Measurements from ENCODE around the gene DCTN5.
"Not testable (repeated sequence)": the region's sequence is repeated elsewhere in the genome, so short reads cannot be mapped to it uniquely, and the experiment has no call there.

DCTN5 gene

DNA sequence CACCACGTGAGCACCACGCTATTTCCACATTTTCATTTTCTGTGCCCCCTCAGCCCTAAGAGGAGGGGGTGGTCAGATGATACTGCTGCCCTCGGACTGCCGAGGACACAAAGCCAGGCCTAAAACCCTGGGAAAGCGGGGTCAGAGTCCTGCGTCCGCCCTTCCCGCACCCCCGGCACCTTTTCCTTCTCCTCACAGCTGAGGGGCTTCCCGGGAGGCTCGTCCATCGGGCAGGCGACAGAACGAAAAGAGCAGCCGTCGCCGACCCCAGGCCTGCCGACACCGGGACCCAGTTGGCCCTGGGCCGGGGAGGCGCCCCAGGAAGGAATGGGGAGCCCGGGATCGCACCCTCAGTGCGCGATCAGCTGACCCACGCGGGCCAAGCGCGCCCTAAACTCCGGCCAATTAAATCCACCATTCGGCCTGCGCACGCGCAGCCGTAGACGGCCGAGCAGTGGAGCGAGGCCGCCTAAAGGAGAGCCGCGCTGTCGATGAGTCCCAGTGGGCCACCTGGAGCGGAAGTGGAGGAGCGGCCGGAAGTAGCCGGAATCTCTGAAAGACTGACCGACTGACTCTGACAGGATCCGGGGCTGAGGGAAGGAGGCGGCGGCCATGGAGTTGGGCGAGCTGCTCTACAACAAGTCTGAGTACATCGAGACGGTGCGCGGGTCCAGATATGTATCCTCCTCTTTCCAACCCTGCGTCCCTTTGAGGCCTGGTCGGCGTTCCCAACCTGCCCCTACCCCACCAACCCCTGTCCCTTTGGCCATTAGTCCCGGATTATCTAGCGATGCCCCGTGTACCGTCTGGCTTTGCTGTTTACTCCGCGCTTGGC, at the start of gene DCTN5, which contains the start of gene PALB2:
TSS of gene DCTN5 (plus strand) at position 536 of the 835 bp plus-strand sequence. CDS start at position 613, 77 bp downstream.
TSS of gene PALB2 (minus strand) at position 380 of the 835 bp plus-strand sequence. CDS start at position 227, 153 bp downstream.
- H3K9ac ChIP-seq (ENCODE audit: low read depth, low read length) = peak within 1 kb of the TSS; percentile 94
- no peaks in the 10 kb centered on the region for H3K27me3 ChIP-seq (ENCODE audit: control insufficient read depth, insufficient read depth, low read length)
- peaks cover 57% of the 10 kb centered on the region for H3K36me3 ChIP-seq (ENCODE audit: control insufficient read depth, insufficient read depth, low read length)
- peak within 1 kb of the TSS; percentile 96 for H3K4me3 ChIP-seq (ENCODE audit: low read depth, low read length)
- no peaks in the 10 kb centered on the region for H3K9me3 ChIP-seq (ENCODE audit: control insufficient read depth, insufficient read depth, low read length)
- H3K27ac ChIP-seq (ENCODE audit: low read depth, low read length) = peak within 1 kb of the TSS; percentile 92
- H3K4me1 ChIP-seq (ENCODE audit: control insufficient read depth, insufficient read depth, low read length) = peaks cover 6% of the 10 kb centered on the region; the same call in 1 of the 2 replicates

DNA sequence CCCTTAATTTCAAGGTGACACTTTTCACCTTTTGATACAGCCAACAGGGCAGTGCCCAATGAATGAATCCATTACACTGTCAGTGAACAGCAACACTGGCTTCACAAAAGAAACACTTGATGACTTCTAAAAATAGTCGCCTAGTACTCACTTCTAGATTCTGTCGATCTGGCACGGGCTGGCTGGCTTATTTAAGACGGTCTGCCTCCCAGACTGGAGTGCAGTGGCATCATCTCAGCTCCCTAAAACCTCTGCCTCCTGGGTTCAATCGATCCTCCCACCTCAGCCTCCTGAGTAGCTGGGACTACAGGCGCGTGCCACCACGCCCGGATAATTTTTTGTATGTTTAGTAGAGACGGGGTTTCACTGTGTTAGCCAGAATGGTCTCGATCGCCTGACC, 47.1 kb upstream of the DCTN5 start:
- peaks cover 16% of the 10 kb centered on the region for H3K4me1 ChIP-seq (ENCODE audit: control insufficient read depth, insufficient read depth, low read length)
- H3K9ac ChIP-seq (ENCODE audit: low read depth, low read length) = no peak overlapping the region
- no peaks in the 10 kb centered on the region for H3K27me3 ChIP-seq (ENCODE audit: control insufficient read depth, insufficient read depth, low read length)
- 0 out of 2 replicates have a peak overlapping the region, but pooled peaks have one; percentile 100 for H3K4me3 ChIP-seq (ENCODE audit: low read depth, low read length)
- no peaks in the 10 kb centered on the region for H3K9me3 ChIP-seq (ENCODE audit: control insufficient read depth, insufficient read depth, low read length)
- H3K27ac ChIP-seq (ENCODE audit: low read depth, low read length) = no peak overlapping the region
- H3K36me3 ChIP-seq (ENCODE audit: control insufficient read depth, insufficient read depth, low read length) = peaks cover 48% of the 10 kb centered on the region

DNA sequence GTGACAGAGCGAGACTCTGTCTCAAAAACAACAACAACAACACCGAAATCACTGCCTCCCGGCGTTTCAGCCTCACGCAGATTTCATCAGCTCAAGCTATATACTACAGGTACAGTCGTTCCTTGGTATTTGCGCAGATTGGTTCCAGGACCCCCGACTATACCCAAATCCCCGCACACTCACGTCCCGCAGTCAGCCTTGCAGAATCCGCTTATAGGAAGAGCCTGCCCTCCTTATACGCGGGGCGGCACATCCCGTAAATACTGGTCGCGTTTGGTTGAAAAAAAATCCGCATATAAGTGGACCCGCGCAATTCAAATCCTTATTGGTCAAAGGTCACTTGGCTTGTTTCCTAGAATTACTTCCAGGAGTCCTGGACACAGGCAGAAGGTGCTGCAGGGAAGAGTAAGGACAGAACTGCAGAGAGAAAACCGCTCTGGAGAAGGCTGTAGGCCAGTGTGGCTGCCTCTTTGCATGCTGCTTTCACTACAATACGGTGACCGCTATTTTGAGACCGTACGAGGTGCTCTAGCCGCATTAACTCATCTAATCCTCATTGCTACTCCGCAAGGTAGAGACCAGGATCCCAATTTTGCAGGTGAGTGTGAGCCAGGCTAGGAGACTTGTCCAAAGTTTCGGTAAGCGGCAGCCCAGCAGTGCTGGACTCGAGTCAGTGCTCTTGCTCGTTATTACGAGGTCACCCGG, 45.9 kb upstream of the DCTN5 start:
- no peaks in the 10 kb centered on the region for H3K27me3 ChIP-seq (ENCODE audit: control insufficient read depth, insufficient read depth, low read length)
- H3K9ac ChIP-seq (ENCODE audit: low read depth, low read length) = peak overlapping the region; percentile 92
- peak overlapping the region; percentile 85 for H3K27ac ChIP-seq (ENCODE audit: low read depth, low read length)
- H3K4me1 ChIP-seq (ENCODE audit: control insufficient read depth, insufficient read depth, low read length) = peaks cover 19% of the 10 kb centered on the region
- no peaks in the 10 kb centered on the region for H3K9me3 ChIP-seq (ENCODE audit: control insufficient read depth, insufficient read depth, low read length)
- peak overlapping the region; percentile 100 for H3K4me3 ChIP-seq (ENCODE audit: low read depth, low read length)
- peaks cover 36% of the 10 kb centered on the region for H3K36me3 ChIP-seq (ENCODE audit: control insufficient read depth, insufficient read depth, low read length)

DNA sequence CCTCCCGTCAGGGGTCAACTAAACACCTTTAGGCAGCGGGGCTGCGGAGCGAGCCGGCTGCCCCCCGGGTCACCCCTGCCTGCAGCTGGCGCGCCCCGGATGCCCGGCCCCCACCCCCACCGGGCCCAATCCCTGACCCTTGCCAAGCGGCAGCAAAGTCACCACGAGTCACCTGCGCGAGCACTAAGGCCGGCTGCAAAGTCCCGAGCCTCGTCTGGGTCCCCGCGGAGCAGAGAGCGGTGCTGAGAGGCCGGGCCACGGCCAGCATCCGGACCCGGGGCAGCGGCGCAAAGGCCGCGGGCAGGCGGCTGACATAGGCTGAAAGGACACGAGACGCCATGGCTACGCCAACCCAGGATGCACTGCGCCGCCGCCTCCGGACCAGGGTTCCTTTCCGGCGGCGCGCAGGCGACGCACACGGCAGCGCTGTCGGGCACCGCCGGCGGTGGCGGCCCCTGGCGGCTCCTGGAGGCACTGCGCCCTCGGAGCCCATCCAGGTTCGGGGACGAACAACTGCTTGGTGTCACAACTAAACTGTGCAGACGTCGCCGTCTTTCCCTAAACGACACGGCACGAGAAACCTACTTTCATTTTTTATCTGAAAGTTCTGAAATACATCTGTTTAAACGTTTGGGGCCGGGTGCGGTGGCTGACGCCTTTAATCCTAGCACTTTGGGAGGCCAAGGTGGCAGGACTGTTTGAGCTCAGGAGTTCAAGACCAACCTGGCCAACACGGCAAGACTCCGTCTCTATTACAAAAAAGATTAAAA, 45.1 kb upstream of the DCTN5 start, which contains the start of gene NDUFAB1:
TSS of gene NDUFAB1 (minus strand) at position 366 of the 770 bp plus-strand sequence. CDS start at position 340, 26 bp downstream.
- H3K27ac ChIP-seq (ENCODE audit: low read depth, low read length) = peak within 1 kb of the TSS; percentile 85

DNA sequence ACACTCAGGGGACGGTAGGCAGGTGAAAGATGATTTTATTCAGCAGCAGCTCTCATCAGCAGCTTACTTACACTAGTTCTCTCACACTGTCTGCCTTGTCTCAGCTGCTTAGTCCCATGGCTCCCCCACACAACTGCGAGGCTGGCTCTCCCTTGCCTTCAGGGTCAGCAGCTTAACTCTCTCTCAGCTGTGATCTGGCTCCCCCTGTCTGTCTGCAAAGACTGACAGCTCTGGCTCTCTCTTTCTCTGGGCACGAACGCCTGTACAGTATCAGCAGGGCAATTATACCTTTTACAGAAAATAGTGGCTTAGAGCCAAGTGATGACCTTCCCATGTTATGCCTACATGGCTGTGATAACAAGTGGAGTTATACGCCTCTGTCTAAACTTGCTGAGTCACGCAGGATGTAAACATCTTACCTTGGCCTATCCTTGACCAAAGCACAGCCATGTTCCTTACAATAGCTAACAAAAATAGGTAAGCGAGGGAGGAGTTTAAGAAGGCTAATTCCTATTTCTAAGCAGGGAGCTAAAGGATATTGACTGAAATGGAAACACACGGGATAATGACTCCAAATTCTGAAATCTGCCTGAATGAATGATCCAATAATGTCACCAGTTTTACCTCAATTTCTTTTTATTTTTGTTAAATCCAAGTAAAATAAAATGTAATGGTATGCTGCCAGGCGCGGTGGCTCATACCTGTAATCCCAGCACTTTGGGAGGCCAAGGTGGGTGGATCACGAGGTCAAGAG, 44.1 kb upstream of the DCTN5 start:
- peaks cover 27% of the 10 kb centered on the region for H3K4me1 ChIP-seq (ENCODE audit: control insufficient read depth, insufficient read depth, low read length)
- H3K27ac ChIP-seq (ENCODE audit: low read depth, low read length) = no peak overlapping the region
- H3K4me3 ChIP-seq (ENCODE audit: low read depth, low read length) = no peak overlapping the region
- H3K27me3 ChIP-seq (ENCODE audit: control insufficient read depth, insufficient read depth, low read length) = no peaks in the 10 kb centered on the region
- no peak overlapping the region for H3K9ac ChIP-seq (ENCODE audit: low read depth, low read length)
- peaks cover 30% of the 10 kb centered on the region for H3K36me3 ChIP-seq (ENCODE audit: control insufficient read depth, insufficient read depth, low read length)
- no peaks in the 10 kb centered on the region for H3K9me3 ChIP-seq (ENCODE audit: control insufficient read depth, insufficient read depth, low read length)

More for the DNA sequence above, 45.1 kb upstream of the DCTN5 start, which contains the start of gene NDUFAB1:
- no peaks in the 10 kb centered on the region for H3K27me3 ChIP-seq (ENCODE audit: control insufficient read depth, insufficient read depth, low read length)
- peak within 1 kb of the TSS; percentile 100 for H3K4me3 ChIP-seq (ENCODE audit: low read depth, low read length)
- no peaks in the 10 kb centered on the region for H3K9me3 ChIP-seq (ENCODE audit: control insufficient read depth, insufficient read depth, low read length)
- peaks cover 27% of the 10 kb centered on the region for H3K4me1 ChIP-seq (ENCODE audit: control insufficient read depth, insufficient read depth, low read length)
- peak within 1 kb of the TSS; percentile 92 for H3K9ac ChIP-seq (ENCODE audit: low read depth, low read length)
- peaks cover 31% of the 10 kb centered on the region for H3K36me3 ChIP-seq (ENCODE audit: control insufficient read depth, insufficient read depth, low read length)

DNA sequence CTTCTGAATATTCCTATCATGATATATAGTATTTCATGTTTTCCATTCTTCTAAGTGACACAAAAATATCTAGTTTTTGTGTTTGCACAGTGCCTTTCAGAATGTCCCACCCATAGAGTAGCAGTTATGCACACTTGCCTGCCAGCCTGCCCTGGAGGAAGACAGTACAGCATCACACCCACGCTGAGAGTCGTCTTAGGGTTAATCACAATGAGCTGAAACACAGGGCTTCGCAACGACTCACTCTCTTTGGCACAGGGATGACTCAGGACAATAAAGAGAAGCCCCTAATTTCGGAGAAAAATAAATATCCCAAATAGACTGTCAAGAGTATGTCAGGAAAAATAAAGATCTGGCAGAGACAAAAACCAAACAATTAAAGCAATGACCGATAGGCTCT, 33.5 kb upstream of the DCTN5 start:
- Histone ChIP-seq H3K27me3 (ENCODE audit: control insufficient read depth, insufficient read depth, low read length) (no peaks in the 10 kb centered on the region), H3K9ac (ENCODE audit: low read depth, low read length) (no peak overlapping the region), H3K4me1 (ENCODE audit: control insufficient read depth, insufficient read depth, low read length) (no peaks in the 10 kb centered on the region), H3K4me3 (ENCODE audit: low read depth, low read length) (no peak overlapping the region), H3K9me3 (ENCODE audit: control insufficient read depth, insufficient read depth, low read length) (no peaks in the 10 kb centered on the region), H3K27ac (ENCODE audit: low read depth, low read length) (no peak overlapping the region), H3K36me3 (ENCODE audit: control insufficient read depth, insufficient read depth, low read length) (peaks cover 65% of the 10 kb centered on the region)

DNA sequence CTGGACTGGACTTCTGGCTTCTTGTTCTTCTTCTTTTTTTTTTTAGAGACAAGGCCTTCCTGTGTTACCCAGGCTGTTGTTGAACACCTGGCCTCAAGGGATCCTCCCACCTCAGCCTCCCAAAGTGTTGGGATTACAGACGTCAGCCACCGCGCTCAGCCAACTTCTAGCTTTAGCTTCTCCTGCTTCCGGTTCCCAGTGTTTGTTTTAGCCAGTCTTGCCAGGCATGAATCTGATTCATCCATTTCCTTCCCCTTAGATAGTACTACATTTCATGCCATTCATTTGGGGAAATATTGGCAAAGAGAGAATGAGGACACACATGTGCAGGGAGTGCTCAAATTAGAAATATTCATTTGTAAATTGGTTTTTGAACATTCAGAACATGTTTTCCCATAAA, 33.1 kb upstream of the DCTN5 start:
- Histone ChIP-seq H3K4me3 (ENCODE audit: low read depth, low read length) (no peak overlapping the region), H3K4me1 (ENCODE audit: control insufficient read depth, insufficient read depth, low read length) (no peaks in the 10 kb centered on the region), H3K36me3 (ENCODE audit: control insufficient read depth, insufficient read depth, low read length) (peaks cover 65% of the 10 kb centered on the region), H3K27me3 (ENCODE audit: control insufficient read depth, insufficient read depth, low read length) (no peaks in the 10 kb centered on the region), H3K27ac (ENCODE audit: low read depth, low read length) (no peak overlapping the region), H3K9me3 (ENCODE audit: control insufficient read depth, insufficient read depth, low read length) (no peaks in the 10 kb centered on the region), H3K9ac (ENCODE audit: low read depth, low read length) (no peak overlapping the region)

DNA sequence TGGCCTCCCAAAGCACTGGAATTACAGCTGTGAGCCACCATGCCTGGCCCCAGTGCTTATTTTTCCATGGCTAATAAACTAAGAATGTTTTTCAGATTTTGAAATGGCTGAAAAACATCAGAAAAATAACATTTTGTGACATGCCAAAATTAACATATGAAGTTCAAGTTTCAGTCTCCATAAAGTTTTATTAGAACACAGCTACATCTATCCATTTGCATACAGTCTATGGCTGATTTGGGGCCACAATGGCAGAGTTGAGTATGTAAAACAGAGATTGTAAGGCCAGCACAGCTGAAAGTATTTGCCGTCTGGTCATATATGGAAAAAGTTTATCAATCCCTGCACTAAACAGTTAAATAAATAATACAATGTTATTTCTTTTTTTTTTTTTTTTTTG, 31.3 kb upstream of the DCTN5 start:
- H3K9me3 ChIP-seq (ENCODE audit: control insufficient read depth, insufficient read depth, low read length) = no peaks in the 10 kb centered on the region
- H3K27ac ChIP-seq (ENCODE audit: low read depth, low read length) = no peak overlapping the region
- no peak overlapping the region for H3K4me3 ChIP-seq (ENCODE audit: low read depth, low read length)
- H3K4me1 ChIP-seq (ENCODE audit: control insufficient read depth, insufficient read depth, low read length) = no peaks in the 10 kb centered on the region
- no peak overlapping the region for H3K9ac ChIP-seq (ENCODE audit: low read depth, low read length)
- H3K27me3 ChIP-seq (ENCODE audit: control insufficient read depth, insufficient read depth, low read length) = no peaks in the 10 kb centered on the region
- H3K36me3 ChIP-seq (ENCODE audit: control insufficient read depth, insufficient read depth, low read length) = peaks cover 65% of the 10 kb centered on the region

DNA sequence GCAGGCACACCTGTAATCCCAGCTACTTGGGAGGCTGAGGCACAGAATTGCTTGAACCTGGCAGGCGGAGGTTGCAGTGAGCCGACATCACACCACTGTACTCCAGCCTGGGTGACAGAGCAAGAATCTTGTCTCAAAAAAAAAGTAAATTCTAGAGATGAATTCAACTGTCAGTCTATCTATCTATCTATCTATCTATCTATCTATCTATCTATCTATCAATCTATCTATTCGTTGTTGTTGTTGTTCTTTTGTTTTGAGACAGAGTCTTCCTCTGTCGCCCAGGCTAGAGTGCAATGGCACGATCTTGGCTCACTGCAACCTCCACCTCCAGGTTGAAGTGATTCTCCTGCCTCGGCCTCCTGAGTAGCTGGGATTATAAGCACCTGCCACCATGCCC, 30.4 kb upstream of the DCTN5 start:
- H3K36me3 ChIP-seq (ENCODE audit: control insufficient read depth, insufficient read depth, low read length) = peaks cover 63% of the 10 kb centered on the region
- H3K9ac ChIP-seq (ENCODE audit: low read depth, low read length); H3K9me3 ChIP-seq (ENCODE audit: control insufficient read depth, insufficient read depth, low read length); H3K27me3 ChIP-seq (ENCODE audit: control insufficient read depth, insufficient read depth, low read length); H3K27ac ChIP-seq (ENCODE audit: low read depth, low read length); H3K4me1 ChIP-seq (ENCODE audit: control insufficient read depth, insufficient read depth, low read length); H3K4me3 ChIP-seq (ENCODE audit: low read depth, low read length): not testable (repeated sequence)

DNA sequence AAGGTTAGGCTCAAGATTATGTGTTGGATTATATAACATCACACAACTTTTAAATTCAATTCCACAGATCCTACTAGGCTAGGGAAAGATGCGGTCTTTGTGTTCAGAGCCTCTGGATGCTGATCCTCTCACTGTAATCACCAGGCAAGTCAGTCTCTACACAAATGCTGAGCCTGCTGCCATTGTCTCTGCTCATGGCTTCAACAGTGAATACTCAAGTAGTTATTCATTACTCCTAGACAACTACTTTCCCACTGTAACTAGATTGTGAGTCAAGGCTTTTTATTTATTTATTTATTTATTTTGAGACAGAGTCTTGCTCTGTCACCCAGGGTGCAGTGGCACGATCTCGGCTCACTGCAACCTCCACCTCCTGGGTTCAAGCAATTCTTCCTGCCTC, 29.3 kb upstream of the DCTN5 start:
- Histone ChIP-seq H3K9me3 (ENCODE audit: control insufficient read depth, insufficient read depth, low read length) (no peaks in the 10 kb centered on the region), H3K27ac (ENCODE audit: low read depth, low read length) (no peak overlapping the region), H3K4me3 (ENCODE audit: low read depth, low read length) (no peak overlapping the region), H3K9ac (ENCODE audit: low read depth, low read length) (no peak overlapping the region), H3K36me3 (ENCODE audit: control insufficient read depth, insufficient read depth, low read length) (peaks cover 65% of the 10 kb centered on the region), H3K4me1 (ENCODE audit: control insufficient read depth, insufficient read depth, low read length) (no peaks in the 10 kb centered on the region), H3K27me3 (ENCODE audit: control insufficient read depth, insufficient read depth, low read length) (no peaks in the 10 kb centered on the region)

Measured in HUES48 (cell line).